HG03521 (cell line): ENCODE data around the gene NDUFB4.
"Not testable (repeated sequence)": the region's sequence is repeated elsewhere in the genome, so short reads cannot be mapped to it uniquely, and the experiment has no call there.

Source experiments
- ATAC-seq: cut with Tn5 transposase; IDR thresholded peaks from one replicate; pipeline ENCODE4 v1.9.1; 2021; ENCODE audit warnings: mild to moderate bottlenecking, moderate library complexity; ENCODE audit not compliant: unreplicated experiment

Gene NDUFB4

GRCh38 chr3:120569222-120570057 lies 26.7 kb upstream of the NDUFB4 start:
- ATAC-seq: no peak

- no peak for ATAC-seq
Observed at GRCh38 chr3:120572027-120572426, 24.1 kb upstream of the NDUFB4 start.

- ATAC-seq: no peak
Observed at GRCh38 chr3:120587332-120587975, 8.7 kb upstream of the NDUFB4 start.

GRCh38 chr3:120595788-120596115 lies 384 bp upstream of the NDUFB4 start:
- ATAC-seq: no peak

- ATAC-seq: no peak
Observed at GRCh38 chr3:120596853-120597223, 702 bp downstream of the NDUFB4 start.

GRCh38 chr3:120597445-120598049 lies 1.4 kb downstream of the NDUFB4 start:
- ATAC-seq: peak; percentile 30

GRCh38 chr3:120599211-120599610 lies 3.1 kb downstream of the NDUFB4 start:
- no peak for ATAC-seq

GRCh38 chr3:120601554-120601953 lies 5.4 kb downstream of the NDUFB4 start:
- ATAC-seq: no peak

GRCh38 chr3:120602682-120603081 lies 6.5 kb downstream of the NDUFB4 start:
- no peak for ATAC-seq

- ATAC-seq: no peak
Observed at GRCh38 chr3:120604382-120604781, 8.2 kb downstream of the NDUFB4 start.

GRCh38 chr3:120604784-120605183 lies 8.6 kb downstream of the NDUFB4 start:
- ATAC-seq: no peak

- no peak for ATAC-seq
Observed at GRCh38 chr3:120608506-120608905, 12.4 kb downstream of the NDUFB4 start.

- ATAC-seq: no peak
Observed at GRCh38 chr3:120614765-120615164, 18.6 kb downstream of the NDUFB4 start.

GRCh38 chr3:120615847-120616609 lies 19.9 kb downstream of the NDUFB4 start:
- ATAC-seq: no peak

- not testable (repeated sequence) for ATAC-seq
Observed at GRCh38 chr3:120616745-120617144, 20.6 kb downstream of the NDUFB4 start.

- no peak for ATAC-seq
Observed at GRCh38 chr3:120622457-120622856, 26.3 kb downstream of the NDUFB4 start.

- no peak for ATAC-seq
Observed at GRCh38 chr3:120622870-120623726, 27.0 kb downstream of the NDUFB4 start.

GRCh38 chr3:120623727-120624093 lies 27.6 kb downstream of the NDUFB4 start:
- no peak for ATAC-seq

- ATAC-seq: no peak
Observed at GRCh38 chr3:120625159-120625586, 29.0 kb downstream of the NDUFB4 start.

- no peak for ATAC-seq
Observed at GRCh38 chr3:120634539-120634938, 38.4 kb downstream of the NDUFB4 start.
